ENCODE data around the gene AHNAK2.
"Not testable (repeated sequence)": the region's sequence is repeated elsewhere in the genome, so short reads cannot be mapped to it uniquely, and the experiment has no call there.

The AHNAK2 gene

DNA sequence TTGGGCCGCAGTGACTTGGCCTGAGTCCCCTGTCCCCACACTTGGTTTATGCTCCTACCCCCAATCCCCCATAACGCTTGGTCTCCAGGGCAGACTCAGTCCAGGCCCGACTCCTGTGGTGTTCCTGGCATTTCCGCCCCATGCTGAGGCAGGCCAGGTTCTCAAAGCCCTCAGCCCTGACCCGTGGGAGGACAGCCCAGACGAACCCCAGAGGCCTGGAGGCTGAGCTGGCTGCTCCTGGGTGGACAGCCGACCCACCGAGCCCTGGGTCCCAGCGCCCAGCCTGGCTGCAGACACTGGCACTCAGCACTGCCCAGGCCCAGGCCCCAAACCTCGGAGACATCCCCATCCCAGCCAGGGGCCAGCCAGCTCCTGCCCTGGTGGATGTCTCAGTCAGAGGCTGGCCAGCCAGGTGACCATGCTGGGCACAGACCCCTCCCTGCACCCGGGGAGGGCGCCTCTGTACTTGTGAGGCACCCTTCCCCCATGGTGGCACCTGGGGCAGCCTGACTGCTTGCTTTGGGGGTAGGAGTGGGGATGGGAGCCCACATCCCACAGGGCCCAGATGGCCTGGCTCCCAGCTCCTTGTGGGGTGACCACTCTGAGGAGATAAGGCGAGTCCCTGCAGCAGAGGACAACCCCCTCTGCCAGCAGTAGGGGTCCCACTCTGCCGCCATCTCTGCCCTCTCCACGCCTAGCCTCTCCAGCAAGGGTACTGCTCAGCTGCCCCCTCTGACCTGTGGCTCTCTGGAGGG is 52.1 kb downstream of the AHNAK2 start:
- DNase-seq (ENCODE audit: low spot score), result no peak

DNA sequence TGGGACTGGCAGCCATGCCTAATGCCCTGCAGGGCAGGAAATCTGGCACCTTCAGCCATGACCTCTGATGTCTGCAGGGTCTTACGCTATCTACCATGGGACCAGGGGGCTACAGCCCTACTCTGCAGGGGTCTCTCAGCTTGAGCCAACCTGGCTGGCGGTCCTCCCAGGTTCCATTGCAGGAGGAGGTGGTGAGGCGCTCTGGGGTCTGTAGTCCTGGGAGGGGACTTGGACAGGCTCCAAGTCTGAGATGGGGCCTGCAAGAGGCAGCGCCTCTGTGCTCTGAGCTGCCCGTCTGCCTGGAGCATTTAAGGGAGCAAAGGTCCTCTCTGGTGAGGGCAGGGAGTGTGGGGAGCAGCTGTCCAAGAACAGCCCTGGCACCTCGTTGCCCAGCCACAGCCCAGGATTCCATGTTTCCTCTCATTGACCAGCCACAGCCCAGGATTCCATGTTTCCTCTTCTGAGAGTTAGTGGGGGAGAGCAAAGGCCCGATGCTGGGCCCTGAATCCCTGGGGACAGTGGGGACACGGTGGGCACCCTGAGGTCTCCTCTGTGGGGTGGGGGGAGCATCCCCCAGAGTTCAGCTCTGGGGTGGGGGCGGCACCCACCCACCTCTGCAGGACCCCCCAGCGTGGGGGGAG is 52.8 kb downstream of the AHNAK2 start:
- no peak for DNase-seq (ENCODE audit: low spot score)

DNA sequence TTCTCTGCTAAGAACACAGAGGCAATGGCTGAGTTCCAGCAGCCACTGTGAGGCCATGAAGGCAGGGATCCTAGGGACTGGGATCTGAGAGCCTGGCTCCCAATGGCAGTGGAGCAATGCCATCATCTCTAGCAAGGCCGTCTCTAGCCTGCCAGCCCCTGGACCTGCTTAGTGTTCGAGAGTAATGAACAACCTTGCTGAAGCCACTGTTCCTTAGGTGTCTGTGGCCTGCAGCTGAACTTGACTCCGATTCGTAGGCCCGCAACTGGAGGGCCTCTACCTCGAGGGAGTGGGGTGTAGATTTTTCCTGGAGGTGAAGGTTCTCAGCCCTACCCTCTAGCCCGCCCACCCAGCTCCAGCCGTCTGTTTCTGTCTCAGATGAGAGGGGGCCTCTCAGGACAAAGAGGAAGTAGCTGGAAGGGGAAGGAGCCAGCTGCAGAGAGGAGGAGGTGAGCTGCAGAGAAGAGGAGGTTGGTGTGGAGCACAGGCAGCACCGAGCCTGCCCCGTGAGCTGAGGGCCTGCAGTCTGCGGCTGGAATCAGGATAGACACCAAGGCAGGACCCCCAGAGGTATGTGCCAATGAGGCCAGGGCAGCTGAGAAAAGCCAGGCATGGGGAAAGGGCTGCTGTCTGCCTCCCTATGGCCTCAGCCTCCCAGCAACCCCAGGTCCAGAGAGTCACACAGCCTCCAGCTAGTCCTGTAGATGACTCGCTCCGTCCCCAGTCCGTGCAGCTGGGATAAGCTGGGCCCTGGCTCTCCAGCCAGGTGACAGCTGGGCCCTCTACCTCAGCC is 53.6 kb downstream of the AHNAK2 start, which contains the start of gene PLD4:
Gene PLD4, plus strand, starts transcription at position 459 of the 793 bp plus-strand sequence. CDS start 2,262 bp downstream, outside the sequence.
- DNase-seq (ENCODE audit: low spot score), result peak; percentile 24

DNA sequence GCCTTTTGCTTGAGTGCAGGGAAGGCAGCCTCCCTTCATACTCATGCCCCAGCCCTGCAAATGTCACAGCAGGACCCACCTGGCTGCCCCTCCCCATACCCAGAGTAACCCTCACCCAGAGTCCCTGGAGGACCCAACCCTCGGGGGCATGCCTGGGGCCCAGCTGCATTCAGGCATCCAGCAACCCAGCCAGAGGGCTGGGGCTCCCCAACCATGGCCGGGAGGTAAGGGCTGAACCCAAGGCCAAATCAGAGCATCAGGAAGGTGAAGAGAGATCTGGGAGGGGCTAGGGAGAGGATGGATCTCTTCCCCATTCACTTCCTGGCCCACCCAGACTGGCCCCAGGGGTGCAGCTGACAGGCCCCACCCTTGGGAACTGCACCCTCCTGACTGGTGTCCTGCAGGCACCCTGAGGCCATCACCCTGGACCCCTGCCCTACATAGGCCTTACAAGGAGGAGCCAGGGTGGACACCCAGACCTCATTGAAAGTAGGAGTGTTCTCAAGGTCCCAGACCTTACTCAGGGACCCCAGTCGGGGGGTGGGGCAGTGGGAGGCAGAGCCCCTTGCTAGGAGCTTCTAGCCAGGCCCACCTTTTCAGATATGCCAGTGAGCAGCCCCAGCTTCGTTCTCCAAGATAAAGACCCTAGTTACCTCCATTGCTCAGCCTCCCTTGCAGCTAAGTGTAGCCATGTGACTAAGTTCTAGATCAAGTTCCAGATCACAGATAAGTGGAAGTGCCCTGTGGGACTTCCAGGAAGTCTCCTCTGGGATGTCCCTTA is 54.3 kb downstream of the AHNAK2 start:
- DNase-seq (ENCODE audit: low spot score), result no peak

DNA sequence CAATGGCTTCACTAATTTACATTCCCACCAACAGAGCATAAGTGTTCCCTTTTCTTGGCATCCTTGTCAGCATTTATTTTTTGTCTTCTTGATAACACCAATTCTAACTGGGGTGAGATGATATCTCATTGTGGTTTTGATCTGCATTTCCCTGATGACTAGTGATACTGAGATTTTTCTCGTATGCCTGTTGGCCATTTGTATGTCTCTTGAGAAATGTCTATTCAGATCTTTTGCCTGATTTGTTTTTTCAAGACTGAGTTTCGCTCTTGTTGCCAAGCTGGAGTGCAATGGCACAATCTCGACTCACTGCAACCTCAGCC is 58.2 kb downstream of the AHNAK2 start:
- no peak for DNase-seq (ENCODE audit: low spot score)

DNA sequence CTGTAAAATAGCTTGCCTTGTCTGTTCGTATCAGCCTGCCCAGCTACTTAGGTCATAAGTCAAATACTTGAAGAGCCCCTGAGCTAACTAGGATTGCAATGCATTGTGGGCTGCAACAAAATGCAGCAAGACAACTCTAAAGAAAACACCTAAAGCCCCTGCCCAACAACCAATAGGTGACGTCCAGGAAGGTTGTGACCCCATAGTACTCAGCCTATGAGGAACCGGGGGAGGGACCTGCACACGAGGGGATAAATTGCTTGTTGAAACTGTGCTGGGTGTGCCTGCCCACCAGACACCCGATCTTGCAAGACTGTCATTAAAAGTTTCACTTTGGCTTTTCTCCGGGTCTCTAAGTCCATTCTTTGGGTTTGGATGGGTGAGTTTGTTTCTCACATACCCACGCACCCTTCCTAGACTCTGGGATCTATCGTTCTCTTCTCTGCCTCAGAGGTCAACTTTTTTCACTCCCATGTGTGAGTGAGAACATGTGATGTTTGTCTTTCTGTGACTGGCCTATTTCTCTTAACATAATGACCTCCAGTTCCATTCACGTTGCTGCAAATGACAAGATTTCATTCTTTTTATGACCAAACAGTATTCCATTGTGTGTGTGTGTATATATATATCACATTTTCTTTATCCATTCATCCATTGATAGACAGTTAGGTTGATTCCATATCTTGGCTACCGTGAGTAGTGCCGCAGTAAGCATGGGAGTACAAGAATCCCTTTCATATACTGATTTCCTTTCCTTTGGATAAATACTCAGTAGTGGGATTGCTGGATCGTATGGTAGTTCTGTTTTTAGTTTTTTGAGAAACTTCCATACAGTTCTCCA is 58.8 kb downstream of the AHNAK2 start:
- not testable (repeated sequence) for DNase-seq (ENCODE audit: low spot score)

DNA sequence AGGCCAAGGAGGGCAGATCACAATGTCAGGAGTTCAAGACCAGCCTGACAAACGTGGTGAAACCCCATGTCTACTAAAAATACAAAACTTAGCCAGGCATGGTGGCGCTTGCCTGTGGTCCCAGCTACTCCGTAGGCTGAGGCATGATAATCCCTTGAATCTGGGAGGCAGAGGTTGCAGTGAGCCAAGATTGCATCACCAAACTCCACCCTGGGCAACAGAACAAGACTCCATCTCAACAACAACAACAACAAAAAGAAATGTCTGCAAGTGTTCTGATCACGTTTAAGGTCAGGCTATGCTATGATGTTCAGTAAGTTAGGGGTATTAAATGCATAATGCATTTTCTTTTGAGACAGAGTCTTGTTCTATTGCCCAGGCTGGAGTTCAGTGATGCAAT is 60.2 kb downstream of the AHNAK2 start:
- no peak for DNase-seq (ENCODE audit: low spot score)

DNA sequence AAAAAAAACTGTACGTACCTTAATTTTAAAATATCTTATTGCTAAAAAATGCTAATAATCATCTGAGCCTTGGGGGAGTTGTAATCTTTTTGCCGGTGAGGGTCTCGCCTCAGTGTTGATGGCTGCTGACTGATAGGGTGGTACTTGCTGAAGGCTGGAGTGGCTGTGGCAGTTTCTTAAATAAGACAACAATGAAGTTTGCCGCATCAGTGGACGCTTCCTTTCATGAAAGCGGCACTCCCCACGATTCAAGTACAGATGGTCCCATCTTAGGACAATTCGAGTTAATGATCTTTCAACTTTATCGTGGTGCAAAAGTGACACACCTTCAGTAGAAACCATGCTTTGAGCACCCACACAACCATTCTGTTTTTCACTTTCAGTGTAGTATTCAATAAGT is 61.1 kb downstream of the AHNAK2 start:
- no peak for DNase-seq (ENCODE audit: low spot score)

DNA sequence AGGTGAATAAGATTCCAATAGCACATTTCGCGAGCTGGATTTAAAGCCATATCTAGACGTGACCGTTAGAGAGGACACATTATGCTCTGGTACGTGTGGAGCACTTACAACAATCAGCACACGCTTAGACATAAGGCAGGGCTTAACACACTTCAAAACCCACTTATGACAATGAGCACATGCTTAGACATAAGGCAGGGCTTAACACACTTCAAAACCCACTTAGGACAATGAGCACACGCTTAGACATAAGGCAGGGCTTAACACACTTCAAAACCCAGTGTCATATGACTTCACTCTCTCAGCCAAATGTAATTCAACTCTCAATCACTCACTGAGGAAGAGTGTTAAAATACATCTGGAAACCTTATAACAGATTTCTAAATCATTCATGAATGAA is 64.7 kb downstream of the AHNAK2 start:
- DNase-seq (ENCODE audit: low spot score), result no peak

DNA sequence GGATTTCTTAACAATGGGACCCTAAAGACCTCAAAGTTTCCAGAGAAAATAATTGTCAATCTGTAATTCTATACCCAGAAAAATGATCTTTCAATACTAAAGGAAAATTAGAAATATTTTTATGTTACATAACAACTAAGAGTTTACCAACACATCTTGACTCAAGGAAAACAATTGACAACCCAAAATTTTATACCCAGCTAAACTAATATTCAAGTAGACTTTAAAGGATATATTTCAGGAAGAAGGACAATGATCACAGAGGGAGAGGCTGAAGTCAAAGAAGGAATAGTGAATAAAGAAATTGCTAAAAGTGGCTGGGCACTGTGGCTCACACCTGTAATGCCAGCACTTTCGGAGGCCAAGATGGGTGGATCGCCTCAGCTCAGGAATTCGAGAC is 66.1 kb downstream of the AHNAK2 start:
- no peak for DNase-seq (ENCODE audit: low spot score)

DNA sequence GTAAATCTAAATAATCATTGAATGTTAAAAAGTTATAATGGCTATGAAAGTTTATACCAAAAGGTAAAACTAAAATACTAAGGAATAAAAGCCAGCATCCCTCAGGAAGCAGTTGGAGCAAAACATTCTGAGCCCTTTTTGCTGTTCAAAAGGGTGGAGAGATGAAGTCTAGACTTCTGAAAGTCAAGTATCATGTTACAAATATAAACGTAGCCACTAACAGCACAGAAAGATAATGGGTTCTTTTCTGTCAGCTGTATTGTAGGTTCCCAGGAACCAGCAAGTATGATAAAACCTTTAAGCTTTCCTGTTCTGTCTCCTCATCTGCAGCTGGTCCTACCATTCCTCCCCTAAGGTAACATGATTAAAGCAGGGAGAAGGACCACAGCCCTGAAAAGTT is 69.9 kb downstream of the AHNAK2 start:
- DNase-seq (ENCODE audit: low spot score), result no peak

DNA sequence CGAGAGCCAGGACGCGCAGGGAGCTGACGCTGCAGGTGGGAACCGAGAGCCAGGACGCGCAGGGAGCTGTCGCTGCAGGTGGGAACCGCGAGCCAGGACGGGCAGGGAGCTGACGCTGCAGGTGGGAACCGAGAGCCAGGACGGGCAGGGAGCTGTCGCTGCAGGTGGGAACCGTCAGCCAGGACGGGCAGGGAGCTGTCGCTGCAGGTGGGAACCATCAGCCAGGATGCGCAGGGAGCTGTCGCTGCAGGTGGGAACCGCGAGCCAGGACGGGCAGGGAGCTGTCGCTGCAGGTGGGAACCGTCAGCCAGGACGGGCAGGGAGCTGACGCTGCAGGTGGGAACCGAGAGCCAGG is 72.6 kb downstream of the AHNAK2 start:
- DNase-seq (ENCODE audit: low spot score), result not testable (repeated sequence)

DNA sequence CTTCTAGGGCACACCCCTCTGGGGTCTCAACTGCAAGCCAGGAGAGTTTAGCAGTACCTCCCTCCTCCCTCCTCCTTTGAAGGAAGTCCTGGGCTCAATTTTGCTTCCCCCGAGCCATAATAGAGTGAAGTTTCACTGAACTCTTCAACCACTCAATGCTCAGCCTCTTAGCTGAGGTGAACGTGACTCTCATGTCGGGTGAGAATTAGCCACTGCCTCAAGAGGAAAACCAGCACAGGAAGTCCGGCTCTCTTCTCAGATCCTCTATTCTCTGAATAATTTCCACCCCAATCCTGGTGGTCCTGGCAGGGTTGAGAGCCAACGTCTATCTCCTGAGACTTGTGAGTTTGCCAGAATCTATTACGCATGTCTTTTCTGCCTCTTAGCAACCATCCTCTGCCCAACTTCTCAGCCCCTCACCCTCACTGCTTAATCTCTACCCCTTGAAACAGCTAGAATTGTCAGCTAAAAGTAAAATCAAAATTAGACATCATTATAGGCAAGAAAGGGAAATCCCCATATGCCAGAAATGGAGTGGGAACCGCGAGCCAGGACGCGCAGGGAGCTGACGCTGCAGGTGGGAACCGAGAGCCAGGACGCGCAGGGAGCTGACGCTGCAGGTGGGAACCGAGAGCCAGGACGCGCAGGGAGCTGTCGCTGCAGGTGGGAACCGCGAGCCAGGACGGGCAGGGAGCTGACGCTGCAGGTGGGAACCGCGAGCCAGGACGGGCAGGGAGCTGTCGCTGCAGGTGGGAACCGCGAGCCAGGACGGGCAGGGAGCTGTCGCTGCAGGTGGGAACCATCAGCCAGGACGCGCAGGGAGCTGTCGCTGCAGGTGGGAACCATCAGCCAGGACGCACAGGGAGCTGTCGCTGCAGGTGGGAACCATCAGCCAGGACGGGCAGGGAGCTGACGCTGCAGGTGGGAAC is 73.3 kb downstream of the AHNAK2 start:
- DNase-seq (ENCODE audit: low spot score), result not testable (repeated sequence)

DNA sequence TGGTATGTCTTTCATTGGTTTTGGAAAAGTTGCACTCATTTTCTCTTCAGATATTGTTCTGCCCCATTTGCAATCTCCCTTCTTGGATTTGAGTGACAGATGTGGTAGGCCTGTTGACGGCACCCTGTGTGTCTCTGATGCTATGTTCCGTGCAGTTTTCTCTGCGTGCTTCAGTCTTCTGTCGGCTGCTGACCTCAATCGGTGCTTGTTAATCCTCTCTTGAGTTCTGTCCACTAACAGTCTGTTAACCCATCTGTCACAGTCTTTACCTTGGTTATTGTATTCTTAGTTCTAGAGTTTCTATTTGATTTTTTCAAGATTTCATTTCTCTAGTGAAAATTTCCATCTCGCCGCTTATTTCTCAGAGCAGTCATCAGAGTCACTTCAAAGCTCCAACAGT is 74.2 kb downstream of the AHNAK2 start:
- DNase-seq (ENCODE audit: low spot score), result no peak

DNA sequence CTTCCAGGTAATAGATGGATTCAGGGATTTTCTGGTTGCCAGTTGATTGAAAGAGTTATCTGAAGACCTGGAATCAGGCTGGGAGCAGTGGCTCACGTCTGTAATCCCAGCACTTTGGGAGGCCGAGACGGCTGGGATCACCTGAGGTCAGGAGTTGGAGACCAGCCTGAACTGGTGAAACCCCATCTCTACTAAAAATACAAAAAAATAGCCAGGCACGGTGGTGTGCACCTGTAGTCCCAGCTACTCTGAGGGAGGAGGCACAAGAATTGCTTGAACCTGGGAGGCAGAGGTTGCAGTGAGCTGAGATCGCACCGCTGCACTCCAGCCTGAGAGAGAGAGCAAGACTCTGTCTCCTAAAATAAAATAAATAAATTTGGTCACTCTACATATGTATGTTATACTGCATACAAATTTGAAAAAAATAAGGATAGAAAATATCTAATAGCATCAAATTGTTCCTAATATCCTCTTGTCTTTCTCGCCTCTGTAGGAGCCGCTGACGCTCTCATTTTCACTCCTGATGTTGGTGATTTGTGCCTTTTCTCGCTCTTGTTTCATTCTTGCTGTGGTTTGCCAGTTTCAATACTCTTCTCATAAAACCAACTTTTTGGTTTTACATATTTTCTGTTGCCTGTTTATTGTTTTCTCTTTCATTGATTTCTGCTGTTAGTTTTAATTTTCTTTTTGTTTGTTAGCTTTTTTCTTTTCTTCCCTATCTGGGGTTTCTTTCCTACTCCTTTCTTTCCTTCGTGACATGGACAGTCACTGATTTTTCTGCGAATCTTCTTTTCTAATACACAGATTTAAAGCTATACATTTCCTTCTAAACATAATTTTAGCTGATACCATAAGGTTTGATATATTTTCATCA is 77.3 kb downstream of the AHNAK2 start:
- no peak for DNase-seq (ENCODE audit: low spot score)

DNA sequence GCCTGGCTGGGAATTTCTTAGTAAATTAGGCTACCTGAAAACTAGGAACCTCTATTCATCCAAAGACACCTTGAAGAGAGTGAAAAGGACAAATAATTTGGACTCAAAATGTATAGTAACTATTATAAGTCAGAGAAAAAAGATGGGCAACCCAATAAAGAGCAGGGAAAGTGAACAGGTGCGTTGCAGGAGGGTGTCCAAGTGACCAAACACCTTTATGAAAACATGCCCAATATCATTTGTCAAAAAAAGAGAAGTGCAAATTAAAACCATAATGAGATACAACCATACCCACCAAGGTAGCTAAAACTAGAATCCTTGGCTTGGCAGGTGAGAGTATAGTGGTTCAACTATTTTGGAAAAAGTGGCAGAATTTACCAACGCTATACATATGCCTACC is 78.4 kb downstream of the AHNAK2 start:
- DNase-seq (ENCODE audit: low spot score), result no peak

DNA sequence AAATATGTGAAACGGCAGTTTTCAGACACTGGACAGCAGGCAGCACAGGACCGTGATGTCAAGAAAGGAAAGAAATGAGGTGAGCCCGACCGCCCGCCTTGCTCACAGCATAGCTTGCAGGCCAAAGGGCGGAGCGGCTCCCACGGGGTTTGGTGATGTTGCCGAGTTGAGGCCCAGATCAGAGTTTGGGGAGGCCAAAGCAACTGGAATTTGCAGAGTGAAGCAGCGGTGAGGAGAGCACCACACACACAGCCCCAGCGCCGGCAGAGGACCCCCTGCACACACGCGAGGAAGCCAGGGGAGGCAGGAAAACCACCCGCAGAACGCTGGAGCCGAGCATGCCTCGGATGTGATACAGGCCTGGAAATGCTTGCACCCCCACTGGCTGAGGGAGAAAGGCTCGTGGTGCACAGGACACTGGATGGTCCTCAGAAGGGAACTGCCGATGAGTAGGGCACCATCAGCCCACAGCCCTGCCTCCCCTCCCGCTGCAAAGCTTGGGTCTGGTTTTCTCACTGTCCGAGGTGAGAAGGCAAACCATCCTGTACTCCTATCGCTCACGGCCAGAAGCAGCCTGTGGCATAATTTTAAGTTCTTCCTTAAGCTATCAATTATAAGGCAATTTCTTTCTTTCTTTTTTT is 79.2 kb downstream of the AHNAK2 start:
- DNase-seq (ENCODE audit: low spot score), result no peak

DNA sequence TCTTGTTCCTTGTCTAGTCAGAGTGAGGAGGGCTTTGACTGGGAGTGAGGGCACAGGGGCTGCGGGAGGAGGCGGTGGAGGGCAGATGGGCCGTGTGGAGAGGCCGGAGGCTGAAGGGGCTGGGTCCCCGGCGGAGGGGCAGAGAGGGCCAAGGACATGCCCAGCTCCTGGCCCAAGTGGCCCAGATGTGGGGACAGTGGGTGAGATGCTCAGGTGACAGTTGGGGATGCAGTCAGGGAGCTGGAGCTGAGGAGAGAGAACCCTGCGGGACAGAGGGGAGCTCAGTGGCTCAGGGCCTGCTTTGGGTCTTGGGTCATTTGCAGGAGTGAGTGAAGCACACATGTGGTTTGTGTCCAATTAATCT is 80.0 kb downstream of the AHNAK2 start:
- DNase-seq (ENCODE audit: low spot score), result no peak
